Caco-2 (cell line): ENCODE measurements around the gene DHX34. TPM values are rescaled to one million over a fixed set of nuclear protein-coding genes. Genes with fewer than 3 reads are reported as not detected.

ENCODE experiments used
- BruUV-seq: library from RNA; stranded (reverse); fragments of 400-500 nt; replicated peaks from 2 replicates; lab custom pipeline; 2021; lab: Mats Ljungman, UMichigan
- CTCF ChIA-PET: fragments of 300-600 bp; sonication (Branson Sonifier 250); formaldehyde crosslinking; loops from one replicate; lab custom pipeline; 2022; ENCODE audit warnings: antibody characterized with exemption; lab: Charles Lee
- POLR2A ChIA-PET: fragments of 300-600 bp; sonication (Branson Sonifier 250); formaldehyde crosslinking; loops from one replicate; lab custom pipeline; 2022; ENCODE audit warnings: antibody characterized with exemption; lab: Charles Lee
- DNase-seq, 2 experiments: peaks; one replicate each; pipeline versions ENCODE4 v3.0.0 to v3.0.0-alpha.2; 2020 to 2022
- H3K27me3 ChIP-seq: replicated peaks from 2 replicates; pipeline ENCODE4 v1.6.0; 2011; ENCODE audit warnings: low read length; ENCODE audit not compliant: control insufficient read depth, insufficient read depth
- H3K36me3 ChIP-seq: 2 replicates; pipeline ENCODE4 v1.5.1; 2011; ENCODE audit warnings: low read length; ENCODE audit not compliant: control insufficient read depth, insufficient read depth
- H3K4me1 ChIP-seq: fragments of 250-450 bp; sonication (Bioruptor Pico); 2 replicates; pipeline ENCODE4 v1.5.1; 2020; ENCODE audit warnings: mild to moderate bottlenecking
- H3K4me3 ChIP-seq: 2 replicates; pipeline ENCODE4 v1.5.1; 2011; ENCODE audit warnings: low read depth, mild to moderate bottlenecking, control low read depth, low read length
- H3K9me3 ChIP-seq: fragments of 250-450 bp; sonication (Bioruptor Pico); 2 replicates; pipeline ENCODE4 v1.5.1; 2020; ENCODE audit warnings: mild to moderate bottlenecking, moderate library complexity
- H3K27ac Mint-ChIP-seq: one replicate; pipeline ENCODE4 v1.8.0; 2022; ENCODE audit warnings: mixed read lengths; ENCODE audit not compliant: unreplicated experiment
- H3K27me3 Mint-ChIP-seq: one replicate; pipeline ENCODE4 v1.8.0; 2022; ENCODE audit warnings: mixed read lengths; ENCODE audit not compliant: insufficient read depth, unreplicated experiment
- H3K36me3 Mint-ChIP-seq: one replicate; pipeline ENCODE4 v1.8.0; 2022; ENCODE audit warnings: mild to moderate bottlenecking, mixed read lengths; ENCODE audit not compliant: insufficient read depth, unreplicated experiment
- H3K4me1 Mint-ChIP-seq: one replicate; pipeline ENCODE4 v1.8.0; 2022; ENCODE audit warnings: low read depth, mixed read lengths; ENCODE audit not compliant: unreplicated experiment
- H3K4me3 Mint-ChIP-seq: one replicate; pipeline ENCODE4 v1.8.0; 2022; ENCODE audit warnings: mild to moderate bottlenecking, moderate library complexity, mixed read lengths; ENCODE audit not compliant: unreplicated experiment
- H3K9me3 Mint-ChIP-seq: one replicate; pipeline ENCODE4 v1.8.0; 2022; ENCODE audit warnings: mixed read lengths; ENCODE audit not compliant: unreplicated experiment
- CTCF ChIP-seq, 2 experiments: fragments of 200-600 bp in 1 of 2; IDR thresholded peaks; 1 replicate in 1 of 2; 2 replicates in 1 of 2; pipeline versions ENCODE4 v1.5.1 to v1.8.0; 2011 to 2022; ENCODE audit warnings: antibody characterized with exemption in 1 of 2, control low read depth in 1 of 2, inconsistent platforms in 1 of 2, low read depth in 1 of 2, low read length in 1 of 2, mild to moderate bottlenecking in 1 of 2, moderate library complexity in 1 of 2; ENCODE audit not compliant: insufficient read depth in 1 of 2, severe bottlenecking in 1 of 2, unreplicated experiment in 1 of 2
- intact Hi-C: fragments of 100-400 bp; cut with micrococcal nuclease; formaldehyde crosslinking; loops from one replicate; pipeline ENCODE4 v1.10.0; 2022; ENCODE audit not compliant: unreplicated experiment
- total RNA-seq: library from RNA; stranded (reverse); gene quantifications from 2 replicates; pipeline ENCODE4 v1.2.3, GENCODE V29; 2022

DHX34 gene
- total RNA-seq, 1 experiment from 2014 or later: 28.7 TPM

- no peaks in the 10 kb centered on the region for H3K9me3 ChIP-seq
- Mint-ChIP-seq H3K4me1 (no peaks in the 10 kb centered on the region), H3K4me3 (no peak overlapping the region), H3K27me3 (peaks cover 30% of the 10 kb centered on the region), H3K9me3 (peaks cover 20% of the 10 kb centered on the region), H3K36me3 (peaks cover 6% of the 10 kb centered on the region), H3K27ac (no peak overlapping the region)
- 0 out of 2 replicates have a peak, but pooled peaks cover 4% of the 10 kb centered on the region for H3K4me1 ChIP-seq
- no peaks in the 10 kb centered on the region for H3K27me3 ChIP-seq
- H3K36me3 ChIP-seq: no peaks in the 10 kb centered on the region
- POLR2A ChIA-PET: no interaction called here
- no peak for DNase-seq
- CTCF ChIA-PET: interaction anchor here (0.6 kb wide), 1 partner anchor 472 kb away, joined by 3 read pairs; no protein-coding TSS in a partner anchor
- H3K4me3 ChIP-seq: no peak overlapping the region
- no TSS peak for BruUV-seq
- intact Hi-C loops: no loop called here
- no peak for TF ChIP-seq CTCF (IDR thresholded peaks at IDR 0.05; ENCODE audit: insufficient read depth in 1 of 2, low read depth in 1 of 2, low read length in 1 of 2, severe bottlenecking in 1 of 2, unreplicated experiment in 1 of 2)
Observed at GRCh38 chr19:47405197-47405550, 56.1 kb downstream of the DHX34 start.

- Mint-ChIP-seq H3K27me3 (peaks cover 30% of the 10 kb centered on the region), H3K36me3 (peaks cover 6% of the 10 kb centered on the region), H3K9me3 (peaks cover 20% of the 10 kb centered on the region), H3K27ac (no peak overlapping the region), H3K4me3 (no peak overlapping the region), H3K4me1 (no peaks in the 10 kb centered on the region)
- TSS peak; percentile 67 for BruUV-seq
- H3K9me3 ChIP-seq: no peaks in the 10 kb centered on the region
- H3K4me3 ChIP-seq: no peak overlapping the region
- H3K4me1 ChIP-seq: 0 out of 2 replicates have a peak, but pooled peaks cover 4% of the 10 kb centered on the region
- H3K36me3 ChIP-seq: no peaks in the 10 kb centered on the region
- ChIA-PET CTCF (no interaction called here), POLR2A (no interaction called here)
- intact Hi-C loops: no loop called here
- H3K27me3 ChIP-seq: no peaks in the 10 kb centered on the region
- TF ChIP-seq CTCF (IDR thresholded peaks at IDR 0.05; ENCODE audit: insufficient read depth in 1 of 2, low read depth in 1 of 2, low read length in 1 of 2, severe bottlenecking in 1 of 2, unreplicated experiment in 1 of 2): no peak
- no peak for DNase-seq
Observed at GRCh38 chr19:47405854-47406417, 56.8 kb downstream of the DHX34 start.

- peaks cover 27% of the 10 kb centered on the region for H3K27me3 Mint-ChIP-seq
- Histone ChIP-seq H3K4me3 (no peak overlapping the region), H3K36me3 (no peaks in the 10 kb centered on the region), H3K4me1 (0 out of 2 replicates have a peak, but pooled peaks cover 4% of the 10 kb centered on the region), H3K27me3 (no peaks in the 10 kb centered on the region), H3K9me3 (no peaks in the 10 kb centered on the region)
- H3K9me3 Mint-ChIP-seq: peaks cover 20% of the 10 kb centered on the region
- intact Hi-C loops: no loop called here
- ChIA-PET CTCF (no interaction called here), POLR2A (no interaction called here)
- peak in 1 of 2 experiments; percentile 79 for DNase-seq
- no peaks in the 10 kb centered on the region for H3K4me1 Mint-ChIP-seq
- H3K27ac Mint-ChIP-seq: no peak overlapping the region
- H3K36me3 Mint-ChIP-seq: peaks cover 6% of the 10 kb centered on the region
- H3K4me3 Mint-ChIP-seq: no peak overlapping the region
- no TSS peak for BruUV-seq
- no peak for TF ChIP-seq CTCF (IDR thresholded peaks at IDR 0.05; ENCODE audit: insufficient read depth in 1 of 2, low read depth in 1 of 2, low read length in 1 of 2, severe bottlenecking in 1 of 2, unreplicated experiment in 1 of 2)
Observed at GRCh38 chr19:47406711-47407416, 57.7 kb downstream of the DHX34 start.
